ENCODE results near the gene MAP1LC3C.

Gene MAP1LC3C

GRCh38 chr1:241979071-241979470 lies 19.8 kb downstream of the MAP1LC3C start:
- no peak for FAIRE-seq
- DNase-seq (ENCODE audit: insufficient read length, low spot score) = no peak
- TF ChIP-seq, protein P1, sequence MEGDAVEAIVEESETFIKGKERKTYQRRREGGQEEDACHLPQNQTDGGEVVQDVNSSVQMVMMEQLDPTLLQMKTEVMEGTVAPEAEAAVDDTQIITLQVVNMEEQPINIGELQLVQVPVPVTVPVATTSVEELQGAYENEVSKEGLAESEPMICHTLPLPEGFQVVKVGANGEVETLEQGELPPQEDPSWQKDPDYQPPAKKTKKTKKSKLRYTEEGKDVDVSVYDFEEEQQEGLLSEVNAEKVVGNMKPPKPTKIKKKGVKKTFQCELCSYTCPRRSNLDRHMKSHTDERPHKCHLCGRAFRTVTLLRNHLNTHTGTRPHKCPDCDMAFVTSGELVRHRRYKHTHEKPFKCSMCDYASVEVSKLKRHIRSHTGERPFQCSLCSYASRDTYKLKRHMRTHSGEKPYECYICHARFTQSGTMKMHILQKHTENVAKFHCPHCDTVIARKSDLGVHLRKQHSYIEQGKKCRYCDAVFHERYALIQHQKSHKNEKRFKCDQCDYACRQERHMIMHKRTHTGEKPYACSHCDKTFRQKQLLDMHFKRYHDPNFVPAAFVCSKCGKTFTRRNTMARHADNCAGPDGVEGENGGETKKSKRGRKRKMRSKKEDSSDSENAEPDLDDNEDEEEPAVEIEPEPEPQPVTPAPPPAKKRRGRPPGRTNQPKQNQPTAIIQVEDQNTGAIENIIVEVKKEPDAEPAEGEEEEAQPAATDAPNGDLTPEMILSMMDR (IDR thresholded peaks at IDR 0.05; ENCODE audit: insufficient read depth, missing control alignments) = no peak

DNA sequence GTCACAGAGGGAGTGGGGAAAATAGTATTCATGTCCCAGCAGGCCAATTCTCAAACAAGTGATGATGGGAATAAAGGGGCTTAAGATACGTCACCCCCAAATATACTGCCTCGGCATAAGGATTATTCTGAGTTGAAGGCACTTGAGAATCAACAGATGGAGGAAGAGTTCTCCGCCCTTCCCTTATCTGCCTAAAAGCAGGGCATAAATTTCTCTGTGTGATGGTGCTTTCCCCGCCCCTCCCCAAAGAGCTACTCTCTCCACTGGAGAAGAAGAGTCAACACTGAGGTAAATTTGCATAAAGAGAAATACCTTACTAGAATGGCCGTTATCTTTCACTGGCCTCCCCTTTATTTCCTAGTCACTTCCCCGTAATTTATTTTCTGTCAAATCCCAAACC lies 22.7 kb downstream of the MAP1LC3C start:
- no peak for DNase-seq (ENCODE audit: insufficient read length, low spot score)
- FAIRE-seq = no peak
- TF ChIP-seq, protein P1 (IDR thresholded peaks at IDR 0.05; ENCODE audit: insufficient read depth, missing control alignments) = no peak

DNA sequence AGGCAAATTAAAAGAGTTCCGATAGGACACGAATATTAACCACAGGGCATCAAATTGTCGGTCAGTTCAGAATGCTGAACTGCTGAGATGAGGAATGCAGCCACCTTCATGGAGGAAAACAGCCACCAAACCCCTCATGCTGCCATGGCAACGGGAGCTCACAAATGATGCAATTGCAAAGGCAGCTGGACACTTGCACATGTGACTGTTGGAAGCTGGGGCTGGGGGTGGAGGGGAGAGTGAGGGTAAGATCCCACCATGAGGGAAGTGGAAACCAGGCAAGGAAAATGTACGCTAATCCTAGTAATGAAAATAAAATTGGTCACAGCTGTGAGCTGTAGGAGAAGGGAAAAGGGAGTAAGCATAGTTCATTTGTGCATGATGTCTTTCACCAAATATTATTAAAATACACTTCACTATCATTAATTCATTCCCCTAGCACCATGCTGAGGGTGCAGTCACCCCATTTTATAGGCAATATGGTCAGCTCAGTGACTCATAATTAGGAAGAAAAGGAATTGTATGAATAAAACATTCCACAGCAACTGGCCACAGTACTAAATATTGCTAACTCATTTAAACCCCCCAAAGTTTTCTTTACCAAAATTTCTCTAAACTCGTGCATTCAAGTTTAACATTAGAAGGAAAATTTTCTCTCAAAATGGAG lies 26.1 kb downstream of the MAP1LC3C start:
- no peak for FAIRE-seq

GRCh38 chr1:241968611-241969010 lies 30.3 kb downstream of the MAP1LC3C start:
- FAIRE-seq (no peak), DNase-seq (ENCODE audit: insufficient read length, low spot score) (no peak)
- TF ChIP-seq, protein P1 (IDR thresholded peaks at IDR 0.05; ENCODE audit: insufficient read depth, missing control alignments) = no peak

More for the DNA sequence above, 26.1 kb downstream of the MAP1LC3C start:
- no peak for DNase-seq (ENCODE audit: insufficient read length, low spot score)
- TF ChIP-seq, protein P1 (IDR thresholded peaks at IDR 0.05; ENCODE audit: insufficient read depth, missing control alignments) = no peak

DNA sequence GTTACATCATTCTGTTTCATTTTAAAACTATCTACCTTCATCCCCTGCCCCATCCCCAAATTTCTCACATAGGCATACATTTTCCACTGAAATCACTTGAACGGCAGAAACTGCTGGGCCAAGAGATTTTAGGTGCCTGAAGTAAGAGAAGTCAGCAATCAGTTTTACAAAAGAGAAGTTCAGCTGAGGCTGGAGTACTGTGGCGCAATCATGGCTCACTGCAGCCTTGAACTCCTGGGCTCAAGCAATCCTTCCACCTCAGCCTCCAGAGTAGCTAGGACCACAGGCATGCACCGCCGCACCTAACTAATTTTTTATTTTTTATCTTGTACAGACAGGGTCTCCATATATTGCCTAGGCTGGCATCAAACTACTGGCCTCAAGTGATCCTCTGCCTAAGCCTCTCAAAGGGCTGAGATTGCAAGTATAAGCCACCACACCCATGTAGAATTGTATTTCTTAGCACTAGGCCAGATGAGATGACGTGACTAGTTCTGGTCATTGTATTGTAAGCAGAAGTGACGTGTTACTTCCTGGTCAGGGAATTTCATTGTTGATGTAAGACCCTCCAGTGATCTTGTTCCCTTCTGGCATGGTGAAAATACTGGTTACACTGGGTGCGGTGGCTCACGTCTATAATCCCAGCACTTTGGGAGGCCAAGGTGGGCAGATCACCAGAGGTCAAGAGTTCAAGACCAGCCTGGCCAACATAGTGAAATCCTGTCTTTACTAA lies 34.2 kb downstream of the MAP1LC3C start:
- FAIRE-seq (no peak), DNase-seq (ENCODE audit: insufficient read length, low spot score) (no peak)
- TF ChIP-seq, protein P1 (IDR thresholded peaks at IDR 0.05; ENCODE audit: insufficient read depth, missing control alignments) = no peak

DNA sequence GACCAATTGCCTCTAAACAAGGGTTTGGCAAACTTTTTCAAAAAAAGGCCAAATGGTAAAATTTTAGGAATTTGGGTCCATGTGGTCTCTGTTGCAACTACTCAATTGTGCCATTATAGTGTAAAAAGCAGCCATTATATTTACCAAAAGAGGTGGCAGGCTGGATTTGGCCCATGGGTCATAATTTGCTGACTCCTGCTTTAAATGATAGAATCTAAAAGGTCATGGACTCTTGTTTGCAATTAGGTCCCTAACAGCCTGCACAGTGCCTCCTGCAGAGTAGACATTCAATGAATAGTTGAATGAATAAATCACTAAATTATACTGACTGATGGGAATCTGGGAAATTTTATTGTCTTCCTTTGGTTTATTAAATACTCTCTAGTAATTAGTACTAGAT lies 35.2 kb downstream of the MAP1LC3C start:
- TF ChIP-seq, protein P1 (IDR thresholded peaks at IDR 0.05; ENCODE audit: insufficient read depth, missing control alignments) = no peak
- DNase-seq (ENCODE audit: insufficient read length, low spot score) (no peak), FAIRE-seq (no peak)

GRCh38 chr1:241962153-241962552 lies 36.7 kb downstream of the MAP1LC3C start:
- no peak for FAIRE-seq
- DNase-seq (ENCODE audit: insufficient read length, low spot score) = no peak
- TF ChIP-seq, protein P1 (IDR thresholded peaks at IDR 0.05; ENCODE audit: insufficient read depth, missing control alignments) = no peak

Measured in D721Med (cell line).